GM12874 (cell line): ENCODE measurements around the gene DCLK3.

Experiments
- TF ChIP-seq, protein P1 (sequence below): IDR thresholded peaks from 2 replicates; pipeline ENCODE4 v1.5.1; 2011; ENCODE audit warnings: low read depth, mild to moderate bottlenecking, control low read depth, low read length, moderate library complexity; ENCODE audit not compliant: insufficient read depth

Gene DCLK3

DNA sequence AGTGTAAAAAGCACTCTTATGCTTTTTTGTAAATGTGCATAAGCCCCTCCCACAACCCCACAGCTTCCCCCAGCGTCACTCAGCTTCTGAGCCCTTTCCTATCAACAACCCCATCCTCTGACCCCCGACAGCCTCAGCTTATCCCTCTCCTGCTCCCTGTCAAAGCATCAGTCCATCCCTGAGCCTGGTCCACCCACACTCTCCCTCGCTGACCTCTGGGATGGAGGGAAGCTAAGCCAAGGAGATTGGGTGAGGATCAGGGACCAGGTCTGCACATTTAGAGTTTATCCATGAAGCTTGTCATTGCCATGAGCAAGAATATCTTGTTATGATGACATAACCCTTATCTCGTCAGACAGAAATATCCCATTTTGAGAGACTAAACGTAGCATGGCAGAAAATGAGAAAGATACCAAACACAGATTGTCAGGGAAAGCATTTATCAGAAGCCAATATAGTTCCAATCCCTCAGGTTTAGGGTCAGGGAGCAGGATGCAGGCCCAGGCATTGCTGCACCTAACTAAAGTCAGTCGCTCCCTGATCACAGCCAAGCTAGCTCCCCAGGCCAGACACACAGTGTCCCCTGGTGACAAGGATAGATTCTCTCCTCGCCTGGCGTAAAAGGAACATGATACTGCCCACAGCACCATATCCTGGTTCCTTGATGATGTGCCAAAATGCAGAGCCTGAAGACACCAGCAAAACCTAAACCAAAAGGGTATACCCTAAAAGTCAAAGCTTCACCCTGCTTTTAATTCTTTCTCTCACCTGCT lies 66.9 kb downstream of the DCLK3 start:
- TF ChIP-seq, protein P1, sequence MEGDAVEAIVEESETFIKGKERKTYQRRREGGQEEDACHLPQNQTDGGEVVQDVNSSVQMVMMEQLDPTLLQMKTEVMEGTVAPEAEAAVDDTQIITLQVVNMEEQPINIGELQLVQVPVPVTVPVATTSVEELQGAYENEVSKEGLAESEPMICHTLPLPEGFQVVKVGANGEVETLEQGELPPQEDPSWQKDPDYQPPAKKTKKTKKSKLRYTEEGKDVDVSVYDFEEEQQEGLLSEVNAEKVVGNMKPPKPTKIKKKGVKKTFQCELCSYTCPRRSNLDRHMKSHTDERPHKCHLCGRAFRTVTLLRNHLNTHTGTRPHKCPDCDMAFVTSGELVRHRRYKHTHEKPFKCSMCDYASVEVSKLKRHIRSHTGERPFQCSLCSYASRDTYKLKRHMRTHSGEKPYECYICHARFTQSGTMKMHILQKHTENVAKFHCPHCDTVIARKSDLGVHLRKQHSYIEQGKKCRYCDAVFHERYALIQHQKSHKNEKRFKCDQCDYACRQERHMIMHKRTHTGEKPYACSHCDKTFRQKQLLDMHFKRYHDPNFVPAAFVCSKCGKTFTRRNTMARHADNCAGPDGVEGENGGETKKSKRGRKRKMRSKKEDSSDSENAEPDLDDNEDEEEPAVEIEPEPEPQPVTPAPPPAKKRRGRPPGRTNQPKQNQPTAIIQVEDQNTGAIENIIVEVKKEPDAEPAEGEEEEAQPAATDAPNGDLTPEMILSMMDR: no peak

DNA sequence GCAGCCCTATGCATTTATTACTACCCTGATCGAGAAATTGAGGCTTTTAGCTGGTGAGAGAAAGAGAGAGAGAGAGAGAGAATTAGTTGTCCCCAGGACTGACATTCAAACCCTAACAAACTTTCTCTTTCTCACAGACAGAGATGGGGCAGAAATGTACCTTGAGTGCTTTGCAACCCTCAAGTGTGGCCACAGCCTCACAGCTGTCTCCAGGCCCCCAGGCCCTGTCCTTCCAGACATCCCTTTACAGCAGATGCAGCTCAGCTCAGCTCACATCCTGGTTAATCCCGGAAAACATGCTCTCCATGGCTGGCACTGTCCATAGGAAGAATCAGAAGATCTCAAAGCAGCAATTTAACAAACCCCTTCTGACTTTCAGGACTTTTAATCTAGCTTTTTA lies 67.6 kb downstream of the DCLK3 start:
- TF ChIP-seq, protein P1: no peak

DNA sequence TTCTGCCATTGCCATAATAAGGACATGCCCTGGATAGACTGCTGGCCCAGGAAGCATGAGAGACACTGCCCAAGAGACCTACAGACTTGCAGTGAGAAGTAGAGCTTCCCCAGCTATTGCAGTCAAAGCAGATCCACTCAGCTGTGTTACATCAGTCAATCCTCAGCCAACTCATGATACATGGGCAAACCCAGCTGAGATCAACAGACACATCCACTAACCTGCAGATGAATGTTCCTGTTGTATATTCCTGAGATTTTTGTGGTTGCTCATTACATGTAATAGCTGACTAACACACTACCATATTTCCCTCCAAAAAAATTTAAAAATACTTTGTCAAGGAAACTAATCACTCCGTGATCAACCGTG lies 68.6 kb downstream of the DCLK3 start:
- TF ChIP-seq, protein P1: no peak

DNA sequence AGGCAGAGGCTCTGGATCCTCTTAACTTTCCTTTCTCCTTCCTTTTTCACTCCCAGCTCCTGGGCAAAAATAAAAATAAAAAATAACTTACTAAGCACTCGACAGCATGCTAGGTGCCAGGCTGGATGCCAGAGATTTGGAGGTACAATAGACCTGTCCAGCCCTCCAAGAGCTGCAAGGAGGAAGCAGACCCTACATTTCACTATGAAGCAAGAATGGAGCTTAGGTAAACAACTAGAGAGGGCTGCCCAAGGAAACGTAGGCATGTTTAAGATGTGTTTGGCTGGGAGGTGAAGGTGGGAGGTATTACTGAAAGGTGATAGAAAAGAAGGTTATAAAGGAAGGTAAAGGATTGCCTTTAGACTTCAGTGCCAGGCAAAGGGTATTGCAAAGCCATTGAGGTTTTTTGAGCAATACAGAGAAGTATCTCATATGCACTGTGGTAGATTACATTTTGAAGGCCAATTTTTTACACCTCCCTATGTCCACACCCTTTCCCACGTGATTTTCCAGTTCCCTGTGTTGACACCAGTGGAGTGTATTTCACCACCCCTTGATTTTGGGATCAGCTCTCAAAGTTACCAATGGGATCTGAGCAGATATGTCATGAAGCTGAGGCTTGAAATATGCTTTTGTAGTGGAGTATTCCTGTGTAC lies 69.1 kb downstream of the DCLK3 start:
- TF ChIP-seq, protein P1: no peak

DNA sequence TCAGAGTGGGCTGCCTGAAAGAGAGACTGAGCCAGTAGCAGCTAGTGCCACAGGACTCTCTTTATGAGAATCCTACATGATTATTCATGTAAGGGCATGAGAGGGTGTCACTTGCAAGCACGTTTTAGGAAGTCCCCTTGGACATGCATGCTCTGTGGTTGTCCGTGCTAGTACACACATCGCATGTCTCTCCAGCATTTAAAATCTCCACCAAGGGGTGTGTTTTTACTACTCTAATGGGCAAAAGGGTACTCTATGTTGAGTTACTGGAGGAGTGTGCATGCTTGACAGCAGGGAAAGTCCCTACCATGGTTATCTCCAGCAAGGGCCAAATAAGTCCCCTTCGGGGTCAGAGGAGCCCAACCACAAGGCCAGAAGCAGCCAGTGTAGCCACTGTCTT lies 70.7 kb downstream of the DCLK3 start:
- TF ChIP-seq, protein P1: no peak

DNA sequence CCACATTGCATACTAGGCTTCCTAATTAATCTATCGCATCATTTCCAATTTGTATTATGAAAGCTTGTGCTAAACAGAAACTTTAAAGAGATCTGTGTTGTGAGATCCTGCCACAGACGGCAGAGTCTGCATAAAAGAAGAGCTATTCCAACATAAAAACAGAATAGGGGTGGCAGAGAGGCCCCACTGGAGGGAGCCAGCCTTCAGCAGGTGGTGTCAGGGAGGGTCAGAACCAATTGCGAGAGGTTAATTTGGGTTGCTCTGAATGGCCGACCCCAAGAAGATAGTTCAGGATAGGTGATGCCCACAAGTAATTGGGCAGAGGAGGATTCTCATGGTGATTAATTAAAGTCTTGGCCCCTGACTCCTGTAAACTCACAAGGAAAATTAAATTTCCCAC lies 74.8 kb downstream of the DCLK3 start:
- TF ChIP-seq, protein P1: no peak

DNA sequence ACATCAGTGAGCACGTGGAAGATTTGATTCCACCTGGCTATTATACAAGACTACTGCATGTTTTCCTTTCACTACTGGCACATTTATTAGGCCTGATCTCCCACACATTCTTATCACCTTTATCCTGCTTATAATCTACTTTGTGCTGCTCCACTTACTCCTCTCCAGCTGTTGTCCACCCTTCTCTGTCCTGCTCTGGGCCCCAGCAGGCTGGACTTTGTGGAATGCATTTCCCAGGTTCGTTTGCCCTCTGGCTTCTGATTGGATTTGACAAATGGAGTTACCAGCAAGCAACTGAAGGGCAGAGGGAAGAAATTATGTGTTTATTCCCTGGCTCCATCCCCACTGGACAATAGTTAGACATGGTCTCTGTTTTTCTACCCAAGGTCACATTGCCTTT lies 75.5 kb downstream of the DCLK3 start:
- TF ChIP-seq, protein P1: no peak
